Muscle of leg (tissue), 11 donors: ENCODE results near the gene RBM39. TPM values are rescaled to one million over a fixed set of nuclear protein-coding genes. Genes with fewer than 3 reads are reported as not detected.
"Not testable (repeated sequence)": the region's sequence is repeated elsewhere in the genome, so short reads cannot be mapped to it uniquely, and the experiment has no call there.

Experiments
- DNase-seq: peaks from one replicate; pipeline ENCODE4 v3.0.0; 2013
- H3K27ac ChIP-seq: one replicate; pipeline ENCODE4 v1.5.1; 2013; ENCODE audit warnings: mild to moderate bottlenecking, low read length, control low read depth
- H3K27me3 ChIP-seq: one replicate; pipeline ENCODE4 v1.6.1; 2013; ENCODE audit warnings: low read length; ENCODE audit not compliant: control insufficient read depth, insufficient read depth
- H3K36me3 ChIP-seq: one replicate; pipeline ENCODE4 v1.6.1; 2013; ENCODE audit warnings: low read length; ENCODE audit not compliant: control insufficient read depth, insufficient read depth
- H3K4me1 ChIP-seq: one replicate; pipeline ENCODE4 v1.6.1; 2013; ENCODE audit warnings: low read length; ENCODE audit not compliant: control insufficient read depth, insufficient read depth
- H3K4me3 ChIP-seq: one replicate; pipeline ENCODE4 v1.5.1; 2013; ENCODE audit warnings: low read length, control low read depth
- H3K9me3 ChIP-seq: replicated peaks from 2 replicates; pipeline ENCODE4 v1.6.1; 2013; ENCODE audit warnings: low read depth, low read length; ENCODE audit not compliant: control insufficient read depth
- WGBS: methylation state at CpG from one replicate; pipeline ENCODE4 v1.1.5; 2013; ENCODE audit warnings: missing lambda C conversion rate; ENCODE audit not compliant: insufficient coverage; 5-methylcytosine and 5-hydroxymethylcytosine counted together
- polyA plus RNA-seq, 8 donors: library from polyadenylated mRNA; unstranded; fragments of 120-200 nt; gene quantifications; one replicate each; pipeline versions ENCODE4 v1.2.1 to v1.2.3, GENCODE V29; 2013; ENCODE audit warnings: inconsistent platforms in 1 of 8, low replicate concordance in 1 of 8; ENCODE audit not compliant: insufficient read length in 8 of 8, insufficient read depth in 1 of 8
- total RNA-seq: library from RNA; stranded (reverse); fragments of 120-200 nt; gene quantifications from one replicate; pipeline ENCODE4 v1.2.4, GENCODE V29; 2013

The RBM39 gene
- total and polyA plus RNA-seq, 9 donors: 222 to 310 (median 272) TPM

DNA sequence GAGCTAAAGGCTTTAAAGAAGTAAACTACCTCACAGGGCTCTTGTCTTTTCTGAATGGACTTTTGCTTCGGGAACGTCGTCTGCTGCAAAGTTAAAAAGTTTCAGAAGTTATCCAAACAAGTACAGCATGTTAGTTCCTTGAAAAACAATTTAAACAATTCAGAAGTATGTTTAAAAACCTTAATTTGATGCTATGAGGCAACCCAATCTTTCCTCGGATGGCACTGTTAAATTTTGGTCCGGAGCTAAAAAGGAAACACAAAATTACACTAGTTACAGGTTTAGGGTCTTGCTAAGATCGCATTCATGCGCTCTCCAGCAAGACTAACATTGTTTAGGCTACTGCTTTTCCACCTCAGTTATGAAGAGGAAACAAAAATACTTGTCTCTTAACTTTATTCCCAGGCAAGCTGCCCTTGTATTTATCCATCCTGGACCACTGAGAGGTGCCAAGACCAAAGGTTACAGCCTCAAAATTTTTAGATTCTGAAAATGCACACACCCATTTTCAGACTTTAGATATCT is 12.7 kb downstream of the RBM39 start:
- peaks cover 66% of the 10 kb centered on the region for H3K36me3 ChIP-seq
- no peaks in the 10 kb centered on the region for H3K4me1 ChIP-seq
- 91% methylated on average over 4 of the region's 7 CpGs for WGBS
- H3K9me3 ChIP-seq: no peaks in the 10 kb centered on the region
- no peak overlapping the region for H3K4me3 ChIP-seq
- H3K27me3 ChIP-seq: no peaks in the 10 kb centered on the region
- no peak for DNase-seq
- no peak overlapping the region for H3K27ac ChIP-seq

- H3K9me3 ChIP-seq: no peaks in the 10 kb centered on the region
- 96% methylated on average over 8 of the region's 20 CpGs for WGBS
- no peaks in the 10 kb centered on the region for H3K4me1 ChIP-seq
- DNase-seq: no peak
- H3K27ac ChIP-seq: no peak overlapping the region
- H3K4me3 ChIP-seq: no peak overlapping the region
- peaks cover 68% of the 10 kb centered on the region for H3K36me3 ChIP-seq
- no peaks in the 10 kb centered on the region for H3K27me3 ChIP-seq
Observed at GRCh38 chr20:35726842-35727711, 15.0 kb downstream of the RBM39 start.

GRCh38 chr20:35724321-35725230 is 17.5 kb downstream of the RBM39 start:
- peaks cover 85% of the 10 kb centered on the region for H3K36me3 ChIP-seq
- H3K27me3 ChIP-seq: no peaks in the 10 kb centered on the region
- no peak overlapping the region for H3K4me3 ChIP-seq
- H3K27ac ChIP-seq: no peak overlapping the region
- no peaks in the 10 kb centered on the region for H3K9me3 ChIP-seq
- 77% methylated on average over 2 of the region's 13 CpGs for WGBS
- no peaks in the 10 kb centered on the region for H3K4me1 ChIP-seq
- no peak for DNase-seq

GRCh38 chr20:35723652-35724320 is 18.3 kb downstream of the RBM39 start:
- H3K9me3 ChIP-seq, H3K4me3 ChIP-seq, DNase-seq, H3K27ac ChIP-seq, H3K4me1 ChIP-seq, H3K27me3 ChIP-seq: not testable (repeated sequence)
- peaks cover 87% of the 10 kb centered on the region for H3K36me3 ChIP-seq
- WGBS: 89% methylated on average over 8 of the region's 12 CpGs

DNA sequence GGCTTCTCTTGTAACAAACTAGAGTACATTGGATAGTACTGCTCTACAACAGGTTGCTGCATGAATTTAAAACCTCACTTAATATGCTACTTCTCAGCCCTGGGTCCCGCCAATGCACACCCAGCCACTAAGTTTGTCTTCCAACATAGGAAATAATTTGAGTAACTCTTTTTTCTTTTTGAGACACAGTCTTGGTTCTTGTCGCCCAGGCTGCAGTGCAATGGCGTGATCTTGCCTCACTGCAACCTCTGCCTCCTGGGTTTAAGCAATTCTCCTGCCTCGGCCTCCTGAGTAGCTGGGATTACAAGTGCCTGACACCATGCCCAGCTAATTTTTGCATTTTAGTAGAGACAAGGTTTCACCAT is 18.8 kb downstream of the RBM39 start:
- WGBS: 93% methylated on average over 3 of the region's 4 CpGs
- not testable (repeated sequence) for H3K27me3 ChIP-seq, H3K27ac ChIP-seq, H3K4me3 ChIP-seq, H3K9me3 ChIP-seq, DNase-seq, H3K4me1 ChIP-seq
- H3K36me3 ChIP-seq: peaks cover 87% of the 10 kb centered on the region

DNA sequence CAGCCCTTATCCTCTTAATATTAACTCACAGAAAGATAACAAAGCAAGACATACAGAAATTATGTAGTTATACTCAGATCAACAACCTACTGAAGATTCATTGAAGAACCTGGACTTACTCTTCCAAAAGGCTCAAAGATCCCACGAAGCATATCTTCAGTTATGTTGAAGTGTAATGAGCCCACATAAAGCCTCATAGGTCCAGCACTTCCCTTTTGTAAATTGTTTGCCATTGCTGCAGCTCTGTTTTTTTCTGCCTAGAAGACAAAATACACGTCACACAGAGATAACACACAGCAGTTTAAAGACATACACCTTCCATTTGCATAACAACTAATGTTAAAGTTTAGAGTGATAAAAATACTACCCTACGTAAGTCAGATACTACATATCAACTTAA is 20.4 kb downstream of the RBM39 start:
- Histone ChIP-seq H3K27me3 (no peaks in the 10 kb centered on the region), H3K36me3 (peaks cover 88% of the 10 kb centered on the region), H3K9me3 (no peaks in the 10 kb centered on the region), H3K27ac (no peak overlapping the region), H3K4me1 (no peaks in the 10 kb centered on the region), H3K4me3 (no peak overlapping the region)
- WGBS: no CpG with 5 or more reads among the region's 3 CpGs
- DNase-seq: no peak

- Histone ChIP-seq H3K36me3 (peaks cover 89% of the 10 kb centered on the region), H3K27me3 (no peaks in the 10 kb centered on the region), H3K4me3 (no peak overlapping the region), H3K4me1 (no peaks in the 10 kb centered on the region), H3K9me3 (no peaks in the 10 kb centered on the region), H3K27ac (no peak overlapping the region)
- DNase-seq: no peak
- no CpG with 5 or more reads among the region's 3 CpGs for WGBS
Observed at GRCh38 chr20:35721219-35721618, 20.8 kb downstream of the RBM39 start.

DNA sequence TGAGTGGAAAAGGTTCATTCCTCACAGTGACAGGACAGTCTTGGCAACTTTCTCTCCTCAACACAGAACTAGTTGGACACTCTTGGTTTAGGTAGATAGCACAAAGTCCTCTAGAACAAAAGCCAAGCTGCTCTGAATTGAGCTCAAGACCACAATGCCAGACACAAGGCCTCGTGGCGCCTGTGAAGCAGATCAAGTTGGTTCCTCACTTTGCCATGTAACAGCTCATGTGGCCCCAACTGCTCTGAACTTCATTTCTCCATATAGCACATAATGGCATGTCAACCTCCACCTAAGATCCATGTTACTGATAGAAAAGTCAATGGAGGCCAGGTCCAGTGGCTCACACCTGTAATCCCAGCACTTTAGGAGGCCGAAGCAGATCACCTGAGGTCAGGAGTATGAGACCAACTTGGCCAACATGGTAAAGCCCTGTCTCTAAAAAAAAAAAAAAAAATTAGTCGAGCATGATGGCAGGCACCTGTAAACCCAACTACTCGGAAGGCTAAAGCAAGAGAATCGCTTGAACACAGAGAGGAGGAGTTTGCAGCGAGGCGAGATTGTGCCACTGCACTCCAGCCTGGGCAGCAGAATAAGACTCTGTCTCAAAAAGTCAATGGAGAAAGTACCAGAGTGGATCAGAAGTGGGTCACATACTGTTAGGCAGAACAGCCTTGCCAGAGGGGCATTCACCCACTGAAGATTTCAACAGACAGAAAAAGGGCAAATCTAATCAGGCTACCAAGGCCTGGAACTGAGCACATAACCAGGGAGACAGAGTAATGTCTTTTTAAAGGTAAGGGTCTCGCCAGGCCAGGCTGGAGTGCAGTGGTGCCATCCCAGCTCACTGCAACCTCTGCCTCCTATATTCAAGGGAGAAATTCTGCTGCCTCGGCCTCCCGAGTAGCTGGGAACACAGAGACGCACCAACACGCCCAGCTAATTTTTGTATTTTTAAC is 21.6 kb downstream of the RBM39 start:
- DNase-seq: no peak
- 90% methylated on average over 12 of the region's 13 CpGs for WGBS
- no peak overlapping the region for H3K4me3 ChIP-seq
- no peaks in the 10 kb centered on the region for H3K9me3 ChIP-seq
- H3K27me3 ChIP-seq: no peaks in the 10 kb centered on the region
- H3K27ac ChIP-seq: no peak overlapping the region
- peaks cover 89% of the 10 kb centered on the region for H3K36me3 ChIP-seq
- H3K4me1 ChIP-seq: no peaks in the 10 kb centered on the region

DNA sequence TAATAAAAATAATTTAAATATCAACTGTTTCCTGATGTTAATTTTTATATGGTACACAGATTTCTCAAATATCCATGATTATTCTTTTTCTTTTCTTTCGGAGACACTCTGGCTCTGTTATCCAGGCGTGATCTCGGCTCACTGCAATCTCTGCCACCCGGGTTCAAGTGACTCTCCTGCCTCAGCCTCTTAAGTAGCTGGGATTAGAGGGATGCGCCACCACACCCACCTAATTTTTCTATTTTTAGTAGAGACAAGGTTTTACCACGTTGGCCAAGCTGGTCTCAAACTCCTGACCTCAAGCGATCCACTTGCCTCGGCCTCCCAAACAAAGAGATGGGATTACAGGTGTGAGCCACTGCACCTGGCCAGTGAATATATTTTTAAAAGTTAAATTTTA is 22.3 kb downstream of the RBM39 start:
- Histone ChIP-seq H3K4me3 (no peak overlapping the region), H3K4me1 (no peaks in the 10 kb centered on the region), H3K27ac (no peak overlapping the region), H3K27me3 (no peaks in the 10 kb centered on the region), H3K36me3 (peaks cover 87% of the 10 kb centered on the region), H3K9me3 (no peaks in the 10 kb centered on the region)
- no CpG with 5 or more reads among the region's 8 CpGs for WGBS
- DNase-seq: no peak
